Suprapubic skin (tissue), 4 donors: ENCODE measurements around the gene PTPRD. TPM values are rescaled to one million over a fixed set of nuclear protein-coding genes. Genes with fewer than 3 reads are reported as not detected.

Source experiments
- DNase-seq, 2 donors: peaks; one replicate each; pipeline ENCODE4 v3.0.0-alpha.2; 2019; ENCODE audit warnings: low spot score in 2 of 2
- H3K27ac ChIP-seq: fragments of 200-600 bp; sonication (generic); one replicate; pipeline ENCODE4 v1.5.1; 2019
- H3K27me3 ChIP-seq: fragments of 200-600 bp; sonication (generic); one replicate; pipeline ENCODE4 v1.5.1; 2019
- H3K36me3 ChIP-seq: fragments of 200-600 bp; sonication (generic); one replicate; pipeline ENCODE4 v1.5.1; 2019
- H3K4me1 ChIP-seq: fragments of 200-600 bp; sonication (generic); one replicate; pipeline ENCODE4 v1.5.1; 2019
- H3K4me3 ChIP-seq: fragments of 200-600 bp; sonication (generic); one replicate; pipeline ENCODE4 v1.5.1; 2019; ENCODE audit warnings: mild to moderate bottlenecking
- H3K9me3 ChIP-seq: fragments of 200-600 bp; sonication (generic); one replicate; pipeline ENCODE4 v1.5.1; 2019
- CTCF ChIP-seq, 2 donors: fragments of 200-600 bp in 1 of 2; fragments of 450-650 bp in 1 of 2; sonication (generic) in 1 of 2; IDR thresholded peaks; one replicate each; pipeline ENCODE4 v1.5.1; 2016 to 2019; ENCODE audit warnings: antibody characterized with exemption in 2 of 2, mild to moderate bottlenecking in 1 of 2, moderate library complexity in 1 of 2
- EP300 ChIP-seq: sonication (generic); formaldehyde crosslinking; IDR thresholded peaks from one replicate; pipeline ENCODE4 v1.6.1; 2017; ENCODE audit warnings: antibody characterized with exemption
- POLR2A ChIP-seq, 2 donors: fragments of 450-650 bp; IDR thresholded peaks; one replicate each; pipeline ENCODE4 v1.6.1; 2017; ENCODE audit warnings: antibody characterized with exemption in 2 of 2, mild to moderate bottlenecking in 2 of 2, moderate library complexity in 2 of 2
- POLR2AphosphoS5 ChIP-seq, 3 donors: sonication (generic); formaldehyde crosslinking; IDR thresholded peaks; one replicate each; pipeline ENCODE4 v1.6.1; 2017; ENCODE audit warnings: antibody characterized with exemption in 3 of 3
- WGBS: methylation state at CpG from one replicate; pipeline ENCODE4 v1.1.5; 2018; 5-methylcytosine and 5-hydroxymethylcytosine counted together
- total RNA-seq, 4 donors: library from RNA; depleted of rRNA; stranded (reverse); fragments of >200 nt; gene quantifications; one replicate each; pipeline ENCODE4 v1.1.0, GENCODE V29; 2016

The PTPRD gene
- total RNA-seq, 4 donors from 2014 or later, result 0.49 to 3.3 (median 2.5) TPM

- WGBS, result 42% methylated on average over 1 of the region's 1 CpG
- DNase-seq, result no peak
- Histone ChIP-seq H3K4me3 (no peak overlapping the region), H3K9me3 (no peaks in the 10 kb centered on the region), H3K27ac (no peak overlapping the region), H3K27me3 (no peaks in the 10 kb centered on the region), H3K36me3 (no peaks in the 10 kb centered on the region), H3K4me1 (no peaks in the 10 kb centered on the region)
- no peak for TF ChIP-seq CTCF (IDR thresholded peaks at IDR 0.05)
- TF ChIP-seq POLR2AphosphoS5 (IDR thresholded peaks at IDR 0.05), result no peak
- TF ChIP-seq POLR2A (IDR thresholded peaks at IDR 0.05), result no peak
- no peak for TF ChIP-seq EP300
Measured at GRCh38 chr9:9961934-9962333, 650.9 kb downstream of the PTPRD start.

- WGBS, result 8% methylated on average over 2 of the region's 2 CpGs
- no peaks in the 10 kb centered on the region for H3K4me1 ChIP-seq
Measured at GRCh38 chr9:9961487-9961886, 651.3 kb downstream of the PTPRD start.

GRCh38 chr9:9951556-9952160, 661.1 kb downstream of the PTPRD start:
- no peaks in the 10 kb centered on the region for H3K9me3 ChIP-seq
- no peaks in the 10 kb centered on the region for H3K27me3 ChIP-seq
- H3K4me3 ChIP-seq, result no peak overlapping the region
- H3K27ac ChIP-seq, result no peak overlapping the region
- no peak for DNase-seq
- H3K4me1 ChIP-seq, result no peaks in the 10 kb centered on the region
- 30% methylated on average over 3 of the region's 3 CpGs for WGBS
- TF ChIP-seq POLR2AphosphoS5 (IDR thresholded peaks at IDR 0.05) (no peak), CTCF (IDR thresholded peaks at IDR 0.05) (no peak), POLR2A (IDR thresholded peaks at IDR 0.05) (no peak), EP300 (no peak)
- H3K36me3 ChIP-seq, result no peaks in the 10 kb centered on the region

More at GRCh38 chr9:9961487-9961886, 651.3 kb downstream of the PTPRD start:
- Histone ChIP-seq H3K9me3 (no peaks in the 10 kb centered on the region), H3K27ac (no peak overlapping the region), H3K4me3 (no peak overlapping the region), H3K27me3 (no peaks in the 10 kb centered on the region), H3K36me3 (no peaks in the 10 kb centered on the region)
- no peak for DNase-seq
- no peak for TF ChIP-seq POLR2A (IDR thresholded peaks at IDR 0.05)

- WGBS, result 78% methylated on average over 1 of the region's 1 CpG
- H3K9me3 ChIP-seq, result no peaks in the 10 kb centered on the region
- TF ChIP-seq POLR2AphosphoS5 (IDR thresholded peaks at IDR 0.05) (no peak), EP300 (no peak), POLR2A (IDR thresholded peaks at IDR 0.05) (no peak), CTCF (IDR thresholded peaks at IDR 0.05) (no peak)
- H3K27me3 ChIP-seq, result no peaks in the 10 kb centered on the region
- H3K36me3 ChIP-seq, result no peaks in the 10 kb centered on the region
- no peaks in the 10 kb centered on the region for H3K4me1 ChIP-seq
- H3K4me3 ChIP-seq, result no peak overlapping the region
- no peak for DNase-seq
- no peak overlapping the region for H3K27ac ChIP-seq
Measured at GRCh38 chr9:9950813-9951212, 662.0 kb downstream of the PTPRD start.

- no peak for DNase-seq
- no peak overlapping the region for H3K4me3 ChIP-seq
- no peaks in the 10 kb centered on the region for H3K4me1 ChIP-seq
- no peaks in the 10 kb centered on the region for H3K36me3 ChIP-seq
- H3K27me3 ChIP-seq, result no peaks in the 10 kb centered on the region
- WGBS, result 43% methylated on average over 4 of the region's 4 CpGs
- no peaks in the 10 kb centered on the region for H3K9me3 ChIP-seq
- H3K27ac ChIP-seq, result no peak overlapping the region
- TF ChIP-seq POLR2A (IDR thresholded peaks at IDR 0.05) (no peak), CTCF (IDR thresholded peaks at IDR 0.05) (no peak), EP300 (no peak), POLR2AphosphoS5 (IDR thresholded peaks at IDR 0.05) (no peak)
Measured at GRCh38 chr9:9949978-9950377, 662.8 kb downstream of the PTPRD start.

GRCh38 chr9:9949368-9949767, 663.4 kb downstream of the PTPRD start:
- H3K4me3 ChIP-seq, result no peak overlapping the region
- H3K4me1 ChIP-seq, result no peaks in the 10 kb centered on the region
- H3K9me3 ChIP-seq, result no peaks in the 10 kb centered on the region
- TF ChIP-seq CTCF (IDR thresholded peaks at IDR 0.05) (no peak), EP300 (no peak), POLR2AphosphoS5 (IDR thresholded peaks at IDR 0.05) (no peak), POLR2A (IDR thresholded peaks at IDR 0.05) (no peak)
- WGBS, result 65% methylated on average over 4 of the region's 4 CpGs
- H3K36me3 ChIP-seq, result no peaks in the 10 kb centered on the region
- no peak overlapping the region for H3K27ac ChIP-seq
- no peaks in the 10 kb centered on the region for H3K27me3 ChIP-seq
- no peak for DNase-seq
